GM19324 (cell line): ENCODE measurements around the gene PLIN1.

Experiments
- ATAC-seq: cut with Tn5 transposase; IDR thresholded peaks from one replicate; pipeline ENCODE4 v1.9.1; 2021; ENCODE audit warnings: mild to moderate bottlenecking, moderate library complexity; ENCODE audit not compliant: unreplicated experiment, low FRiP score

PLIN1 gene

GRCh38 chr15:89672221-89673164, 6.7 kb downstream of the PLIN1 start:
- ATAC-seq: no peak

GRCh38 chr15:89671687-89672086, 7.5 kb downstream of the PLIN1 start:
- no peak for ATAC-seq

- no peak for ATAC-seq
Measured at GRCh38 chr15:89670971-89671560, 8.1 kb downstream of the PLIN1 start.

GRCh38 chr15:89669941-89670340, 9.2 kb downstream of the PLIN1 start:
- ATAC-seq: no peak

GRCh38 chr15:89669309-89669865, 9.8 kb downstream of the PLIN1 start:
- ATAC-seq: no peak

GRCh38 chr15:89668171-89668570, 11.0 kb downstream of the PLIN1 start:
- ATAC-seq: no peak

- ATAC-seq: no peak
Measured at GRCh38 chr15:89667706-89667960, 11.5 kb downstream of the PLIN1 start.

- ATAC-seq: no peak
Measured at GRCh38 chr15:89666858-89667705, 12.1 kb downstream of the PLIN1 start.

- ATAC-seq: no peak
Measured at GRCh38 chr15:89666184-89666857, 12.8 kb downstream of the PLIN1 start.

- ATAC-seq: peak; percentile 51
Measured at GRCh38 chr15:89665449-89666181, 13.6 kb downstream of the PLIN1 start.

- ATAC-seq: no peak
Measured at GRCh38 chr15:89664441-89665350, 14.5 kb downstream of the PLIN1 start.

- no peak for ATAC-seq
Measured at GRCh38 chr15:89662893-89663626, 16.1 kb downstream of the PLIN1 start.

GRCh38 chr15:89660556-89660955, 18.6 kb downstream of the PLIN1 start:
- no peak for ATAC-seq

- no peak for ATAC-seq
Measured at GRCh38 chr15:89659295-89659694, 19.9 kb downstream of the PLIN1 start.

- ATAC-seq: no peak
Measured at GRCh38 chr15:89657686-89658200, 21.4 kb downstream of the PLIN1 start.

GRCh38 chr15:89656116-89656815, 22.9 kb downstream of the PLIN1 start:
- ATAC-seq: no peak
